ENCODE data around the gene GRK5.
A peak's percentile ranks its signal among the peaks of the same experiment; 100 is the strongest.
"Not testable (repeated sequence)": the region's sequence is repeated elsewhere in the genome, so short reads cannot be mapped to it uniquely, and the experiment has no call there.

Gene GRK5

DNA sequence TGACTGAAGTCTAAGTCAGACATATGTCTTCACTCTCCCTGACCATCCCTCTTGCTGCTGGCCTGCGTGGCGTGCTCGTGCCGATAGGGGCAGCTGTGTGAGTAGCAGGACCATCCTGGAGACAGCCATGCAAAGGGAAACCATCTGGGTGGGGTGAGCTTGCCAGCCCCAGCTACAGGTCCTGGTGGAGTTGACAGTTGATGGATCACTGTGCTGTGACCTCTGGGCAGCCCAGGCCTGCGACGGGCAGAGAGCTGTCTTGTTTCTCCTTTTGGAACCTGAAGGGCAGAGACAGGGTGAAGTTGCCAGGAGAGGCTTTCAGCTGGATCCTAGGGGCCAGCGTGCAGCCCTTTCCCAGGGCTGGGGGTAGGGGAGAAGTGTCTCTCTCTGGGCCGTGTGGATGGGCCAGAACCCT lies 44.7 kb downstream of the GRK5 start:
- no peak for DNase-seq

DNA sequence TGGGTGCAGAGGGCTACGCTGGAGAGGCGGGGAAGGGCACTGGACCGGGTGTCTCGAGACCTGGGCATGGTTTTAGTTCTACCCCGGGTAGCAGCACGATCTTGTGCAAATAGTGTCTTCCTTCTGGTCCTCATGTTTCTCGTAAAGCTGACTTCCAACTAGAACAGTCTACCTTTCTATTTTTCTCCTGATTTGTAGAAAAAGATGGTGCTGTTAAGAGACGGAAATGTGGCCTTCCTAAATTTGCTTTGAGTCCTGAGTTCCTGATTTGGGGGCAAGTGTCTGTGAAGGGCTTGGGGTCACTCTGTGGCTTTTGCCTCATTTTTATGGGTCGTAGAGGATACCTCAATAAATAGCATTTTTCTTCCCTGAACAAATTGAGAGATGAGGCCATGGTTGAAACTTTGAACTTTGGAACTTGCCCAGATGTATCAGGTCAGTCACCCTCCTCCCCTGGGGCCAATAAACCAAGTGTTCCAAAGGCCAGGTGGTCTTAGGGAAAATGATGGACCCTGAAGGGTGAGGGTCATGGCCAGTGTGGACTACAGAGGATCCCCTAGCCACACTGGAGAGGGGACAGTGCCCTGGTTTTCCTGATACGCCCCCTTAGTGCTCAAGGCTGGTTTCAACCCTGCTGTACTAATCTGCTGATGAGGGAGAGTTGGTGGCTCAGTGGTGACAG lies 45.2 kb downstream of the GRK5 start:
- DNase-seq, result no peak

DNA sequence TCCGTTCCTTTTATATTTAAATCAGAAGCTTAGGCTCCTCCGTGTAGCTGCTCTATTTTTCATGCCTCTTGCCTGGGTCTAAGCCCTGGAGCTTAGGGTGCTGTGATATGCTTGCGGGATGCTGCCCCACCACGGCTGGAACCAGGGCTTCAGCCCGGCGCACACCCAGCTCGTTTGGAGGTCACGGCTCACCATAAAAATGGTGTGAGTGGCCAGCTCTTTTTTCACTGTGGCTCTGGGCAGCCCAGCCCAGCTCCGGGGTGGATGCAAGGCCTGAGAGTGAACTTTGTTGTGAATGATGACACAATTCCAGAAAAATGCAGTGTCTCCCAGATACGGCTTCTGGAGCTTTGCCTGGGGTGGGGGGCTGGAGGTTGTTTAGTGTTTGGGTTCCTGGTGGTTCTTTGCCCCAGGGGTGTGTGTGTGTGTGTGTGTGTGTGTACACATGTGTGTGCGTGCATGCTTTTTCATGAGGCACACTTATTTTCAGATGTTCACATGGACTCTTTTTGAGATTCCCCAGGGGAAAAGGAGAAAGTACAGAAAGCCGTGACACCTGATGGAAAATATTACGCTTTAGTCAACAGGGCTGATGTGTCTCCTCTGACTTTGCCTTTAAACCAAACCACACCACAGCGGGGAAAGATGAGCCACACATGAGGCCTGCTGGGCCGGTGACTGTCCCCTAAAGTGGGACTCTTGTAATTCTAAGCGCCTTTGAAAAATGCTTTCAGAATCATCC lies 46.2 kb downstream of the GRK5 start:
- peak; percentile 73 for DNase-seq

DNA sequence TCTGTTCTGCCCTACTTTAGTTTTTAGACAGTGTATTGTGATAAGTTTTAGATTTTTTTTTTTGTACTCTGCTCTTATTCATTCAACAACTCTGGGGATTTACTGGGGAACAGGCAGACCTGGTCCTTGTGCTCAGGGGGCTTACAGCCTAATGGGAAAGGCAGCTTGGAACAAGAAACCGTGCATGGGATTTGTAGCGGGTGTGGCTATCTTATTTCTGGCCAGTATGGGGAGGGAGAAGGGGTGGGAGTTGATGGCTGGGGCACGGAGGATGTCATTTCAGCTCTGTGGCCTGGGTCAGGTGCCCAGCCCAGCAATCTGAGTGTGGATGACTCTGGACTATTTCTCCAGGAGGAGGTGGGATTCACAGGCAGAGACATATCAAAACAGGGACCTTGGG lies 47.0 kb downstream of the GRK5 start:
- no peak for DNase-seq

DNA sequence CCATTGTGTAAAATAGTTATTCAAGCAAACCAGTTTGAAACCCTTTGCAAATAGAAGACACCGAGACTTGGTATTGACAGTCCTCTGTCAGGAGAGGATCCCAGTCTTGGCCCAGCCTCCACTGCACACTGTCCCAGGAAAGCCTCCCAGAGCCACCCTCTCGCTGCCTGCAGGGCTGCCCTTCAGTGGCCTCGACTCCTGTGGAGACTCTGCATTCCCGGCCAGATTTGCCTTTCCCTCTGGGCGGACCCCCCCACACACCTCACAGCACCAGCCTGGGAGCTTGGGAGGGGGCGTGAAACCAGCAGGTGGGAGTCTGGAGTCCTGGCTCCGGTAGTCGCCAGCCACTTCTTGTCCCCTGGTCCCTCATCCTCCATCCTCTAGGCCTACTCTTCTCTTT lies 48.7 kb downstream of the GRK5 start:
- no peak for DNase-seq

DNA sequence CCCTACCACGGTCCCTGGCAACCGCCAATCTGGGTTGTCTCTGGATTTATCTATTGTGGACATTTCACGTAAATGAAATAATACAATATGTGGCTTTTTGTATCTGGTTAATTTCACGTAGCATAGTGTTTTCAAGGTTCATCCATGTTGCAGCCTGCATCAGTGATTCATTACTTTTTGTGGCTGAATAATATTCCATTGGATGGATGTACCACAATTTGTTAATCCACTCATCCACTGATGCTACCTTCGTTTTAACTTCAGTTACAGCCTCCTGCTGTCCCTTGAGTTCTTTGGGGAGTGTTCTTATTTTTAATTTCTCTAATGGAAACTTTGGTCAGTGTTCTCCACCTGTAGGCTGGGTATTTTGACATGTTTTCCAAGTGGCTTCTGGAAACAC lies 49.5 kb downstream of the GRK5 start:
- no peak for DNase-seq

DNA sequence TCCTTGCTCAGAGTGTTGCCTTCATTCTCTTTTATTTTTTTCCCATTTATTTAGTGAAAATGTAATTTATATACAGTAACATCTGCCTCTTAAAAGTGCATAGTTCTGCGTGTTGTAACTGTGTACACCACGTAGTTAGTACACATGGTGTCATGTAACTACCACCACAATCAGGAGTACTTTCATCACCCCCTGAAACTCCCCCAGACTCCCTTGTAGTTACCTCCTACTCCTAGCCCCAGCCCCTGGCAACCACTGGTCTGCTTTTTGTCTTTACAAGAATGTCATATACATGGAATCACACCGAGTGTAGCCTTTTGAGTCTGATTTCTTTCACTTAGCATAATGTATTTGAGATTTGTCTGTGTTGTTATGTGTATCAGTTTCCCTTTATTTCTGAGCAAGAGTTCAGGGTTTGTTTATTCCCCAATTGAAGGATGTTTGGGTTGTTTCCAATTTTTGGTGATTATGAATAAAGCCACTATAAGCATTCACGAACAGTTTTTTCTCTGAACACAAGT lies 50.6 kb downstream of the GRK5 start:
- DNase-seq, result no peak

DNA sequence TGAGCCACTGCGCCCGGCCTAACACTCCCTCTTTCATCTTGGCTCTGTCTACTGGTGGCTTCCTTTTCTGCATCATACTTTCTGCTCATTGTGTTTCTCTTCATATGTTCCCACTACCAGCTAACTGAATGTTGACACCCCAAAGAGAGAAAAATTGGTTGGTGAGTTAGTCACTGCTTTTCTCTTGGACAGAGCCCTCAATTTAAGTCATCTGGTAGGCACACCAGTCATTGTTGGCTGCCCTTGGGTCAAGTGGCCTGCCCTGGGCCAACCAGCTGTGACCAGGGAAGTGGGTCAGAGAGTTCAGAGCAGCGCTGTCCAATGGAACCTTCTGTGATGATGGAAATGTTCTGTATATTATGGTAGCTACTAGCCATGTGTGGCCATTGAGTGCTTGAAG lies 52.0 kb downstream of the GRK5 start:
- no peak for DNase-seq

DNA sequence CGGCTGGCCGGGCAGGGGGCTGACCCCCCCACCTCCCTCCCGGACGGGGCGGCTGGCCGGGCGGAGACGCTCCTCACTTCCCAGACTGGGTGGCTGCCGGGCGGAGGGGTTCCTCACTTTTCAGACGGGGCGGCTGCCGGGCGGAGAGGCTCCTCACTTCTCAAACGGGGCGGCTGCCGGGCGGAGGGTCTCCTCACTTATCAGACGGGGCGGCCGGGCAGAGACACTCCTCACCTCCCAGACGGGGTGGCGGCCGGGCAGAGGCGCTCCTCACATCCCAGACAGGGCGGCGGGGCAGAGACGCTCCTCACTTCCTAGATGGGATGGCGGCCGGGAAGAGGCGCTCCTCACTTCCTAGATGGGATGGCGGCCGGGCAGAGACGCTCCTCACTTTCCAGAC lies 53.6 kb downstream of the GRK5 start:
- DNase-seq, result not testable (repeated sequence)

DNA sequence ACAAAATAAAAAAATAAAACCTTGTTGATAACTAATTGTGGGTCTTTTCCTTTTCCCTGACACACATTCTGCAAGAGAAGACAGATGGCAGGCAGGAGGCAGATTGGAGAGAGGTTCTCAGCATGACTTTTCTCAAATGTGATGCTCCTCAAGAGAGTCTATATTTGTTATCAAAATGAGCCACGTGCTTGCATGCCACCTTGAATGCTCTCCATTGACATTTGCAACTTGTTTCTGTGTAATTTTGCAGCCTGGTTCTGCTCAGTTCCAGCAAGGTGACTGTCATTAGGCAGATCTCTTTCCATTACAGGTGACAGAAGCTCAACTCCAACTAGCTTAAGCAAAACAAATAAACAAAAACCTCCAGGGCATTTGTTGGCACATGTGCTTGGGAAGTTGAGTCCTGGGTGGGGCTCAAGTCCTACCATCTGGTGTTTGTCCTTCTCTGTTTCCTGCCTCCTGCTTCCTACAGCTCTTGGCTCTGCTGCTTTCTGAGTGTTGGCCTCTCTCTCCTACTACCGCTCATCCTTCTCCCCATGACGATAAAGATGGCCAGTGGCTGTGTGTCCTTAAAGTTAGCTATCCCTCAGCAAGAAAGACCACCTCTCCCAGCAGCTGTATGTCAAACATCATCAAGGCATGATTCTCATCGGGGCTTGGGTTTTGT lies 56.7 kb downstream of the GRK5 start:
- no peak for DNase-seq

DNA sequence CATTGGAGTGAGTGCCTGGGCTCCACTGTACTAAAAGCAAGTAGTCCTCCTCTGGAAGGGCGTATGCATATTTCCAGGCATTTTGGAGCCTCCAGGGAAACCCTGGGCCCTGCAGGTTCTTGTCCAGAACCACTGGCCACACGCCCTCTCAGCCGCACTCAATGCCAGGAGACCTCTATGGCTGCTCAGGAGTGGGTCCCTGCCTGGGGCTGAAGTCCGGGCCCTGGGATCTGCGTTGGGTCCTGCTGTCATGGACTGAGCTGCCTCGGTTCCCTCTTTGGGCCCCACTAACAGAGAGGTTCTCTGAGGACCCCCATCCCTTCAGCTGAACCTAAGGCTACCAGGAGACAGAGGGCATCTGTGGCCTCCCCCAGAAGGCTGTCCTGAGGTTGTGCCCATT lies 58.3 kb downstream of the GRK5 start:
- DNase-seq, result no peak

DNA sequence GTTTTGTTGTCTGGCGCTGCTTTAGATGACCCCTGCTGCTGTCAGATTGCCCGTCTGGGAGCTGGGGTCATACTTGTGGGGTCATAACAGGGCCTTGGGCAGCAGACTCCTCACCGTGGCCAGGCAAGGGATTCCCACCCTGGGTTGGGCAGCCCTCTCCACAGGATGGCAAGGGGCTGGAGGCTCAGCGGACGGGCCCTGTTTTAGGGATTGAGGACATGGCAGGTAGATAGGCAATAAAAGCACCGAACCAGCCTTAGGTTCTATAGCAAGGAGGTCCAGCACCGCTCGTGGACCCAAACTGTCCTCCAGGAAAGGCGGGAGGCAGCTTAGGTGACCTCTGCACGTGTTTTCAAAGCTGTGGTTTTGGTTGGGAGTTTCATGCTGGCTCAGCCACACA lies 60.0 kb downstream of the GRK5 start:
- no peak for DNase-seq

DNA sequence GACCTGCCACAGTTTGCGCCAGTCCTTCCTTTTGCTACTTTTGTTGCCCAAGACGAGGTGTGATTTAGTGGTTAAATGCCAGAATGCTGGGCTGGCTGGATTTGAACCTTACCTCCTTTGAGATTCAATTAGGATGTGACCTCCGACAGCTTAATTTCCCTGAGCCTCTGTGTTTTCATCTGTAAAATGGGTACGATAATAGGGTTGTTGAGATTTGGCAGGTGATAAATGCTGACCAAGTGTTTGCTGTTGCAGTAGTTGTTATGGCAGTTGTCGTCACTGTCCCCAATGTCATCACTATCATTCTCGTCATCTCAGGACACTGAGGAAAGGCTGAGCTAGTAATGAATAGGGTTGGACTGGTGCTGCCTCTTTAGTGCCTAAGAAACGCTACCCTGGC lies 61.1 kb downstream of the GRK5 start:
- no peak for DNase-seq

DNA sequence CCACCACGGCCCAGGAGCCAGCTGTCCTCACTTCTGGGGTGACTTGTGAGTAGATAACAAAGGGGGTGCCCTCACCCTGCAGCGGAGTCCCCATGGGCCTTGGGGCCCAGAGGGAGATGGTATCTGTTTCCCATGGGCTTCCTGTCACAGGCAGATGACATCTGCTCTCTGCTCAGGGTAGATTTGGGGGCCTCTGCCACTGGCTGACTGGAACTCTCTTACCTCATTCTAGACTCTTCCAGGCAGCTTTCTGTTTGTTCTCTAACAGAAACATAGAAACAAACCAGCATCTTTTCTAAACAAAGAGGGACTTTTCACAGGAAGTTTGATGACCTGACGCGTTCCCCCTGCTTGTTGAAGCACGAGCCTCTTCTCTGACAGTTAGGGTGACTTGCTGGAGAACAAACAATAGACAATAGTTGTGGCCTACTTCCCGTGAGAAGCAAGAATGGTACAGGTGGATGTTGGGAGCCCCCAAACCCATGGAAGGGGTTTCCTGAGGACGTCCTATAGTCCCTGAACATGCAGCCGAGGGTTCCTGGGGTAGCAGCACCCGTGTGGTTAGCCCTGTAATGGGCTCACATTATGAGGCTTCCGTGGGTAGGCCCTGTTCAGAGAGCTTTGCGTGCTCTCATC lies 61.6 kb downstream of the GRK5 start:
- DNase-seq, result peak; percentile 88

DNA sequence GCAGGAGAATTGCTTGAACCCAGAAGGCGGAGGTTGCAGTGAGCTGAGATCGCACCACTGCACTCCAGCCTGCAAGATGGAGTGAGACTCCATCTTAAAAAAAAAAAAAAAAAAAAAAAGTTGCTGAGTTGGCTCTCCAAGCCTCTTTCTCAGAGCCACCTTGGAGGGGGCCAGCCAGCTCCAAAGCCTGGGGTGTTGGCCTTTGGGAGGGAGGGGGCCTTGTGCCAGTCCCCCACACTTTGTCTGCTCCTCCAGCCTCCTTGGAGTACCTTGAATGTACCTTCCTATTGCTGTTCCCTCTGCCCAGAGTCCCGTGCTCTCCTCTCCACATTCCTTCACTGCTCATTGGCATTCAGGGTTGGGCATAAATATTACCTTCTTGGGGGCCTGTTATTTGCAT lies 62.4 kb downstream of the GRK5 start:
- no peak for DNase-seq

DNA sequence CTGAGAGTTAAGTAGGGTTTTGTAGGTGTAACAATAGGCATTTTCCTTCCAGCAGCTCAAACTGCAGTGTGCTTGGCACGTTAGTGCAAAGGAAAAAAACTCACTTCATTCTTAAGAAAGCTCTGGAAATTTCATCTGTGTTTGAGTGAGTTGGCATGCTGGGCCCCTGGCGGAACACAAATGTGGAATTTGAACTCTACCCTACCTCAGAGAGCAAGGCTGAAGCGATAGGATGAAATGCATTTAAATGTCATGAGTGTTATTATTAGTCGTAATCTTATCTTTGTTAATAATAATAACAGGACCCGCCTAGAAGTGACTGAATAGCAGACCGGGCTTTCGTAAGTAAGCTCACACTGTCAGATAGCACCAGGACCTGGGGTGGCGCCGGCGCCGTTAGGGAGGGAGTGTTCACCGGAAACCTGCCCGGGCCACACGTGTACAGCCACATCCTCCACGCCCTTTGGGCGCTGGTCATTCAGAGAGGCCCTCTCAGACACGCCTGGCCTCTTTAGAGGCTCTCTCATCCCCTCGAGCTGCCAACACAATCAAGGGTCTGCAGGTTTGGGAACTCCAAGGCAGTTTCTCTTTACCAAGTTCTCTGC lies 63.5 kb downstream of the GRK5 start:
- DNase-seq, result peak; percentile 83

DNA sequence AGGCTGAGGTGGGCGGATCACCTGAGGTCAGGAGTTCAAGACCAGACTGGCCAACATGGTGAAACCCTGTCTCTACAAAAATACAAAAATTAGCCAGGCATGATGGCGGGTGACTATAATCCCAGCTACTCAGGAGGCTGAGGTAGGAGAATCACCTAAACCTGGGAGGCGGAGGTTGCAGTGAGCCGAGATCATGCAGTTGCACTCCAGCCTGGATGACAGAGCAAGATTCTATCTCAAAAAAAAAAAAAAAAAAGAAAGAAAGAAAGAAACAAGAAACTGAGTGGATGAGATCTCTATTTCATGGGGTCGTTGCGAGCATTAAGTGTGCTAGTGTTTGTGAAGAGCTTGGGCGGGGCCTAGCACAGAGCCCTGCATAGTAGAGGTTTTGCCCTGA lies 65.0 kb downstream of the GRK5 start:
- not testable (repeated sequence) for DNase-seq

DNA sequence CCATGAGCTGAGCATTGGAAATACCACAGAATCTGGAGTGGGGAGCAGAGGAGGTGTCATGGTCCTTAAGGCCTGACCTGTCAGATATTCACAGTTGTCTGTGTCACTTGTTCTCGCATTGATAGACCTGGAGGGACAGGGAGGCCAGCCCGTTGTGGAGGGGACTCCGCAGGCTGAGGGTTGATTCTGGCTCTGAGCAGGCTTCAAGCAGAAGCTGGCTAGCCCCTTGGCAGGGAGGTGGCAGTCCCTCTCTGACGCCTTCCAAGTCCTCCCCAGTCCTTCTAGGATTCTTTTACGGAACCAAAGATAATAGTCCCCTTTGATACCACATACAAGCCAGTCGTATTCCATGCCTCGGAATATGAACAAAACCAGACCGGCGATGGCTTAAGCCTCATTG lies 65.4 kb downstream of the GRK5 start:
- no peak for DNase-seq

DNA sequence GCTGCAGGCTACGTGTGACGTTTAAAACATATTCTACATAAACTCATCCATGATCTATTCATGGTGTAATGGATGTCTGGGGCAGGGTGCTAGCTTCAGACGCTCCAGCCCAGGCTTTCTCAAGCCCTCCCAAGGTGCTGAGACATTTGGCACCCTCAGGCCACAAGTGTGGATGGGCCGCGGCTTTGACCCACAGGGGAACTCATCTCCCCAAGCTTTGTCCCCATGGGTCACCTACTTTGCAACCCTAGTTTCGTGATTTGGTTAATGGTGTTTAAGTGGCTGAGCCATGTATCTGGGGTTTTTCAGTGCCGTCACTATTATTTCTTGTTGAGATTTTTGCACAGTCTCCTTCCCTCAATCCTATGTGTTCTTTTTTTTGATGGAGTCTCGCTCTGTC lies 66.0 kb downstream of the GRK5 start:
- no peak for DNase-seq

DNA sequence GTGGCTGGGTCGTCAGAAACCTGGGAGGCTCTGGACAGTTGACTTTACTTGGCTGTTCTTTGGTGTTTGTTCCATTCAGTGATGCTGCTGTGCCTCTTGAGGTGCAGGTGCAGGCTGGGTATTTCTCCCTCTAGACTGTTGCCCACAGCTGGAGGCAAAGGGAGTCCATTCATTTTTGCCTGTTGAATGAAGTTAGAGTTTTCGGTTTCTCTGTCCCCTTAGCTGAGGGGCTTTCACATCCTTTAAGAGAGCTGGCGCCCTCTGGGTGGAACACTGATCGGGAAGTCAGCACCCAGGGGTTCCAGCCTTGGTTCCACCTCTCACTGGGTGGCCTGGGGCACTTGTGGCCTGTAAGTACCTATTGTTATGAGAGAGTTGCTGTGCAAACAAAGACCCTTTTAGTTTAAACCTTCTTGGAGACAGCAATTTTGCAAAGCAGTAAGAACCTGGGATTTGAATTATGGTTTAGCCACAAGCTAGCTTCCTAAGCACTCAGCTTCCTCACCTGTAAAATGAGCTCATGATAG lies 67.2 kb downstream of the GRK5 start:
- DNase-seq, result no peak

DNA sequence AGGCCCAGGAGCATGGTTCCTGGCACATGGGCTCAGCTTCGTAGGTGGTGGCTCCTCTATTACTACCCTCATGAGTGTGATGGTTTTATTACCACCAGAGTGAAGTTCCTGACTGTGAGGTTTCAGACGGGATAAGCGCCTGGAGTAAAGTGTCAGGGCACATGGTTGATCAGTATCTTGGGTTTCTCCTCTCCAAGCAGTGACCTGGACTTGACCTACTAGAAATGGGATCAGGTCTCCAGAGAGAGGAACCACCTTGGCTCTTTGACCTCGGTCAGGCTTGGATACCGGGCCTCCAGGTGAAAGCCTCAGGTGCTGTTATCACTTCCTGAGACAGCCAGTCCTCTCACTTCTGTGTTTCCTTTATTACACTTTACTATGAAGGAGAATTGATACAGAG lies 67.7 kb downstream of the GRK5 start:
- no peak for DNase-seq

DNA sequence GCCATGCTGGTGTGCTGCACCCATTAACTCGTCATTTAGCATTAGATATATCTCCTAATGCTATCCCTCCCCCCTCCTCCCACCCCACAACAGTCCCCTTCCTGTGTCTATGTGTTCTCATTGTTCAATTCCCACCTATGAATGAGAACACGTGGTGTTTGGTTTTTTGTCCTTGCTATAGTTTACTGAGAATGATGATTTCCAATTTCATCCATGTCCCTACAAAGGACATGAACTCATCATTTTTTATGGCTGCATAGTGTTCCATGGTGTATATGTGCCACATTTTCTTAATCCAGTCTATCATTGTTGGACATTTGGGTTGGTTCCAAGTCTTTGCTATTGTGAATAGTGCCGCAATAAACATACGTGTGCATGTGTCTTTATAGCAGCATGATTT lies 68.8 kb downstream of the GRK5 start:
- not testable (repeated sequence) for DNase-seq
